HG03095 (cell line): ENCODE measurements around the gene CRYBG1.

Experiments used
- ATAC-seq: cut with Tn5 transposase; IDR thresholded peaks from one replicate; pipeline ENCODE4 v1.9.1; 2021; ENCODE audit warnings: moderate library complexity; ENCODE audit not compliant: unreplicated experiment

CRYBG1 gene, protein sequence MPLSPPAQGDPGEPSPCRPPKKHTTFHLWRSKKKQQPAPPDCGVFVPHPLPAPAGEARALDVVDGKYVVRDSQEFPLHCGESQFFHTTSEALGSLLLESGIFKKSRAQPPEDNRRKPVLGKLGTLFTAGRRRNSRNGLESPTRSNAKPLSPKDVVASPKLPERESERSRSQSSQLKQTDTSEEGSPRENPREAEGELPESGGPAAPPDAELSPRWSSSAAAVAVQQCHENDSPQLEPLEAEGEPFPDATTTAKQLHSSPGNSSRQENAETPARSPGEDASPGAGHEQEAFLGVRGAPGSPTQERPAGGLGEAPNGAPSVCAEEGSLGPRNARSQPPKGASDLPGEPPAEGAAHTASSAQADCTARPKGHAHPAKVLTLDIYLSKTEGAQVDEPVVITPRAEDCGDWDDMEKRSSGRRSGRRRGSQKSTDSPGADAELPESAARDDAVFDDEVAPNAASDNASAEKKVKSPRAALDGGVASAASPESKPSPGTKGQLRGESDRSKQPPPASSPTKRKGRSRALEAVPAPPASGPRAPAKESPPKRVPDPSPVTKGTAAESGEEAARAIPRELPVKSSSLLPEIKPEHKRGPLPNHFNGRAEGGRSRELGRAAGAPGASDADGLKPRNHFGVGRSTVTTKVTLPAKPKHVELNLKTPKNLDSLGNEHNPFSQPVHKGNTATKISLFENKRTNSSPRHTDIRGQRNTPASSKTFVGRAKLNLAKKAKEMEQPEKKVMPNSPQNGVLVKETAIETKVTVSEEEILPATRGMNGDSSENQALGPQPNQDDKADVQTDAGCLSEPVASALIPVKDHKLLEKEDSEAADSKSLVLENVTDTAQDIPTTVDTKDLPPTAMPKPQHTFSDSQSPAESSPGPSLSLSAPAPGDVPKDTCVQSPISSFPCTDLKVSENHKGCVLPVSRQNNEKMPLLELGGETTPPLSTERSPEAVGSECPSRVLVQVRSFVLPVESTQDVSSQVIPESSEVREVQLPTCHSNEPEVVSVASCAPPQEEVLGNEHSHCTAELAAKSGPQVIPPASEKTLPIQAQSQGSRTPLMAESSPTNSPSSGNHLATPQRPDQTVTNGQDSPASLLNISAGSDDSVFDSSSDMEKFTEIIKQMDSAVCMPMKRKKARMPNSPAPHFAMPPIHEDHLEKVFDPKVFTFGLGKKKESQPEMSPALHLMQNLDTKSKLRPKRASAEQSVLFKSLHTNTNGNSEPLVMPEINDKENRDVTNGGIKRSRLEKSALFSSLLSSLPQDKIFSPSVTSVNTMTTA (N-terminal part only)

DNA sequence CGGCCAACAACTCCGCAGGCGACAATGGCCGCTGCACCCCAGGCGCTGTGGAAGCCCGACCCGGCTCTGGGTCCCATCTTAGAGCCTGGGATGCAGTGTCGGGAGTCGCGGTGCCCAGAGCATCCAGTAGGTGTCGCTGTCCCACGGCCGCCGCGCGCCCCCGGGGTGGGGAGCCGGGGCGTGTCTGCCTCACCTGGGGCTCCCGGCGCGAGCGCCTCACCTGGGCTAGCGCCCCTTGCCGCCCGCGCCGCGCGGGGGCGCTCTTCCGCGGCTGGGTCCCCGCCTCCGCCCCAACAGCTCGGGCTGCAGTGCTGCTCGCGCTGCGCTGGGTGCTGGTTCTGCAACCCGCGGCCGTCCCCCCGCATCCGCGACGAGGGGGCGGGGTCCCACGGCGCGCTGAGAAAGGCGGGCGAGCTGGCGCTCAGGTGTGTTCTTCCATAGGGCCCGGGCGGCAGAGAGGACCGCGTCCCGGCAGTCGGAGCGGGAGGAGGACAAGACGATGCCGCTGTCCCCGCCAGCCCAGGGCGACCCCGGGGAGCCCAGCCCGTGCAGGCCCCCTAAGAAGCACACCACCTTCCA is at the start of gene CRYBG1:
TSS of gene CRYBG1 (plus strand) at position 308 of the 579 bp plus-strand sequence. CDS start at position 500, 192 bp downstream.
- ATAC-seq: peak; percentile 68

- ATAC-seq: no peak
Observed at GRCh38 chr6:106315765-106316374, 44.6 kb upstream of the CRYBG1 start.

- ATAC-seq: no peak
Observed at GRCh38 chr6:106316375-106316766, 44.1 kb upstream of the CRYBG1 start.

GRCh38 chr6:106318061-106318460 is 42.5 kb upstream of the CRYBG1 start:
- ATAC-seq: no peak

DNA sequence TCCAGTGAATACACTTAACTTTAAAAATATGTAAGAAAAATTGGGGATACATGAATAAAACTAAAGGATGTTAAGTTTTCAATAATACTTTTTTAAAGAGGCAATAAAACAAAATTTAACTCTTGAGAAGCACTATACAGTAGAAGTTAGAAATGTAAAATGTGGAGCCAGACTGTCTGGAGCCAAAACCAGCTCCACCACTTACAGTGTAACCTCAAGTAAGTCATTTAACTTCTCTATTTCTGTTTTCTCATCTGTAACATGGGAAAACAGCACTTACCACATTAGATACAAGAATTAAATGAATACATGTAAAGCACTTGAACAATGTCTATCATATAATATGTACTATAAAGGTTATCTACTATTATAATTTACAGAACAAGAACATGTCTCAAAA is 41.7 kb upstream of the CRYBG1 start:
- no peak for ATAC-seq

- no peak for ATAC-seq
Observed at GRCh38 chr6:106321940-106322339, 38.6 kb upstream of the CRYBG1 start.

DNA sequence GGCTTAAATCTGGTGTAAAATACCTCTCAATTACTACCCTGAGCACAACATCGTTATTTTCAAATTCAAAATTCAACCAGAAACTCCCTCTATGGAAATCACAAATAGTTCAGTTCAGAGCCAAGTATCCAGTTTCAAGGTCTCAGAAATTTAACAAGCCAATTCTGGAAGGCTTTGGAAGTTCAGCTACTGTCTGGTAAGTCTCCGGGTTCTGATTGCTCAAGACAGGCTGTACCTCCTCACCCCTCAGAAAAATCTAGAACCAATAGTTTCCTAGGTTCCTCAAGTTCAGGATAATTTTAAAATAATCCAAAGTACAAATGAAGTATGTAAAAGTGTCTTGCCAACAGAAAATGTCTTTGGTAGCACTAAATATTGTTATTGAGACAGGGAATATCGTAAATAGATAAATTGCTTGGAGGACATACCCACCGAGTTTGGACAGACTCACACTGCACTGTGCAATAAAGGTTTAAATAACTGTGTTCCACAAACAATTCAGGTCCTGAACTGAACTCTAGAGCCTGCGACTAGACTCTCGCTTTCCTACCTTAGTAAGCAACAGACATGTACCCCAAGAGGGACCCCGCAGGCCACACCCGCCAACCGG is 35.7 kb upstream of the CRYBG1 start:
- ATAC-seq: no peak

- peak; percentile 95 for ATAC-seq
Observed at GRCh38 chr6:106325336-106326178, 35.0 kb upstream of the CRYBG1 start, which contains the start of gene ATG5. Gene ATG5 (minus strand): TSS chr6:106325760. CDS start chr6:106316208, 9,552 bp downstream.

GRCh38 chr6:106334646-106335448 is 25.7 kb upstream of the CRYBG1 start:
- ATAC-seq: no peak

DNA sequence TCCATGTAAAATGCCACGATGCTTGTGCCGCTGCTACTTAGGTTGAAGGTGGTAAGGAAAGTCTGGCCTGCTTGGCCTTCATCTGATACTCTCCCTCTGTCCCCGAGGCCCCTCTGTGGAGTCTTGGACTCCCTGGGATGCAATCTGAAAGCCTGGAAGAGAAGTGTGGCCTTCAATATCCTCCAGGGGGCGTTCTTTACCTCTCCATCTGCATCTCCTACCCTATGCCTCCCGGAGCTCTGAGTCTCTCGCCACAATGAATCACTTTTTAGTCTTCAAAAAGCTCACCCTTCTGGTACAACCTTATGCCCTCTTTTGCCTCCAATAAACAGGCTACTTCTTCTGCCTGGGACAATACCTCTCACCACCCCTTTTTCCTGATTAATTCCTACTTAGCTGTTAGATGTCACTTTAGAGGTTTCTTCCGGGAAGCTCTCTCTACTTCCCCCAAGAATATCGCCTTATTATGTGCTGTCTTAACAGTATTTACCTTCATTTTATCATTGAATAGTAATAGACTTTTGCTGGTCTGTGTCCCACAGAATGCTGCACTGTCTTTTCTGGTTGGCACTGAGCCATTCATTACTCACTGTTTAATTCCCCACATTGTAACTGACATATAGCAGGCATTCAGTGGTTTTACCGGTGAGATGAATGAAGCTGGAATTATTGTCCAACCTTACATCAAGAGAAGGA is 21.0 kb upstream of the CRYBG1 start:
- ATAC-seq: no peak

DNA sequence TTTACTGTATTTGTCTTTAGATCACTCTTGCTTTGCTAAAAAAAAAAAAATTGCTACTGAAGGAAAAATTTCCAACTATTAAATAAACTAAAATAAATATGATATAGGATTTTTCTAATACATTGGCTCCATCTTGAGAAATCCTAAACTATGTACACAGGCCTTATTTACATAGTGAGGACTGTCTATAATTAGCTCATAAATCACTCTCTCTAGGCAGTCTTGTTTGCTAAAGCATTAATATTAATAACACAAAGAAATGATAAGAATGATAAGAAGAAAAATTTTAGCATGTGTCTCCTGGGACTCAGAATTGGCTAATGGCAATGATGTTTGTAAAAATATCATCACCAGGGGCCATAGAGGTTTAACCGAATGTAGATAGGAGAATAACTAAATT is 13.3 kb upstream of the CRYBG1 start:
- no peak for ATAC-seq

GRCh38 chr6:106356378-106356777 is 4.1 kb upstream of the CRYBG1 start:
- ATAC-seq: no peak

GRCh38 chr6:106359959-106360409 is 533 bp upstream of the CRYBG1 start:
- no peak for ATAC-seq

- peak; percentile 38 for ATAC-seq
Observed at GRCh38 chr6:106360989-106361430, 493 bp downstream of the CRYBG1 start.

DNA sequence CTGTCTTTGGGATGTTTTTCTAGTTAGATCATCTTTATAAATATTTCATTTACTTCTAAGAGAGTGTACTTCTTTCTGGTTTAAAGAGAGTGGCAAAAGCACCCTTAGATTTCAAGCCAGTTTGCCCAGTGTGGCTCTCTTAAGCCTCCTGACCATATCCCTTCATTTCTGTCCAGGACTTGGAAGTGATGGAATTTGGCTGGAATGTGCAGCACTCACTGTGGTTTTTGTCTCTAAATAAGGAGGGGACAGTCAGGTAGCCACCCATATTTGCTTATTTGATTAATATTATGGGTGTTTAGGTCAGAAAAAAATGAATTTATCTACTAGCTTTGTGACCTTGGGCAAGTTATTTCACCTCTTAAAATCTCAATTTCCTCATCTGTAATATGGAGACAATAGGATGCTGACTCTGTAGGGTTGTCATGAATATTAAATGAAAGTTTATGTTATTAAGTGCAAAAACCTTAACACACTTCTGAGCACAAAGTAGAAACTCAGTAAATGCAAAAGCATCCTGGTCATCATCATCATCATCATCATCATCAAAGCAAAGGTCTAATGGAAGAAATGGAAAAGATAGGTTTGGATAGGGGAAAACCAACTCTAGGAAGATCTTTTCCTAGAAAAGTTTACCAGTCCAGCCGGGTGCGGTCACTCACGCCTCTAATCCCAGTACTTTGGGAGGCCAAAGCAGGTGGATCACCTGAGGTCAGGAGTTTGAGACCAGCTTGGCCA is 3.1 kb downstream of the CRYBG1 start:
- ATAC-seq: no peak

GRCh38 chr6:106369739-106370138 is 9.2 kb downstream of the CRYBG1 start:
- ATAC-seq: no peak

DNA sequence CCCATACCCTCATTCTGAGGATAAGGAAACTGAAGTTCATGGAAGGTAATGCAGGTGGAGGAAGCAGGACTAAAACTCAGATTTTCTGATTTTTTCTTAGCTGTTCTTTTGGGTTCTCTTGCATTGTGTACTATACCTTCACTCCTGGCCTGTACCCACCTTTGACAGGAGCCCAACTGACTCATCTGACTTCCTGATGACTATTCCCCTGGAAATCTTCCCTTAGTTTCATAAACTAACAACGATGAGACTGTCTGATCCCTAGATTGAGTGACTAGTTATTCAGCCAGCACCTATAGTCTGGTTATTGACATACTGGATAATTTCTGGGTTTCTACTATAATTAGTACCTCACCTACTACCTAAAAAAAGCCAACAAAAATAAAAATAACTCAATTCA is 10.1 kb downstream of the CRYBG1 start:
- no peak for ATAC-seq
